Osteocyte (in vitro differentiated cells): Measurements from ENCODE around the gene CEP135. TPM values are rescaled to one million over a fixed set of nuclear protein-coding genes. Genes with fewer than 3 reads are reported as not detected.

Experiments used
- DNase-seq: peaks from one replicate; pipeline ENCODE4 v3.0.0; 2021; ENCODE audit warnings: mixed read lengths; ENCODE audit not compliant: unreplicated experiment; ENCODE audit errors: extremely low spot score
- H3K27ac Mint-ChIP-seq: one replicate; pipeline ENCODE4 v1.8.0; 2021; ENCODE audit warnings: mild to moderate bottlenecking, mixed read lengths; ENCODE audit not compliant: unreplicated experiment
- H3K27me3 Mint-ChIP-seq: one replicate; pipeline ENCODE4 v1.8.0; 2021; ENCODE audit warnings: mixed read lengths; ENCODE audit not compliant: unreplicated experiment
- H3K36me3 Mint-ChIP-seq: one replicate; pipeline ENCODE4 v1.8.0; 2021; ENCODE audit warnings: mixed read lengths; ENCODE audit not compliant: unreplicated experiment
- H3K4me1 Mint-ChIP-seq: one replicate; pipeline ENCODE4 v1.8.0; 2021; ENCODE audit warnings: mixed read lengths; ENCODE audit not compliant: unreplicated experiment
- H3K4me3 Mint-ChIP-seq: one replicate; pipeline ENCODE4 v1.8.0; 2021; ENCODE audit warnings: mild to moderate bottlenecking, moderate library complexity, mixed read lengths; ENCODE audit not compliant: unreplicated experiment
- H3K9me3 Mint-ChIP-seq: one replicate; pipeline ENCODE4 v1.8.0; 2021; ENCODE audit warnings: mixed read lengths; ENCODE audit not compliant: unreplicated experiment
- CTCF ChIP-seq: fragments of 200-600 bp; sonication (generic); IDR thresholded peaks from 2 replicates; pipeline ENCODE4 v1.5.0; 2021; ENCODE audit warnings: antibody characterized with exemption, mild to moderate bottlenecking, moderate library complexity
- total RNA-seq: library from RNA; stranded (reverse); gene quantifications from 2 replicates; pipeline ENCODE4 v1.2.1, GENCODE V29; 2021

Gene CEP135
- total RNA-seq, 1 donor from 2014 or later: 11.8 TPM

- TF ChIP-seq CTCF: no peak
- H3K27ac Mint-ChIP-seq: no peak overlapping the region
- no peaks in the 10 kb centered on the region for H3K36me3 Mint-ChIP-seq
- no peak overlapping the region for H3K4me3 Mint-ChIP-seq
- peaks cover 5% of the 10 kb centered on the region for H3K27me3 Mint-ChIP-seq
- no peaks in the 10 kb centered on the region for H3K9me3 Mint-ChIP-seq
- DNase-seq: no peak
- H3K4me1 Mint-ChIP-seq: peaks cover 24% of the 10 kb centered on the region
Observed at GRCh38 chr4:56052966-56053365, 104.2 kb downstream of the CEP135 start.

- Mint-ChIP-seq H3K4me3 (no peak overlapping the region), H3K27me3 (no peaks in the 10 kb centered on the region), H3K4me1 (peaks cover 14% of the 10 kb centered on the region), H3K27ac (no peak overlapping the region), H3K9me3 (no peaks in the 10 kb centered on the region), H3K36me3 (no peaks in the 10 kb centered on the region)
- no peak for TF ChIP-seq CTCF
- DNase-seq: no peak
Observed at GRCh38 chr4:56055027-56055977, 106.6 kb downstream of the CEP135 start.

DNA sequence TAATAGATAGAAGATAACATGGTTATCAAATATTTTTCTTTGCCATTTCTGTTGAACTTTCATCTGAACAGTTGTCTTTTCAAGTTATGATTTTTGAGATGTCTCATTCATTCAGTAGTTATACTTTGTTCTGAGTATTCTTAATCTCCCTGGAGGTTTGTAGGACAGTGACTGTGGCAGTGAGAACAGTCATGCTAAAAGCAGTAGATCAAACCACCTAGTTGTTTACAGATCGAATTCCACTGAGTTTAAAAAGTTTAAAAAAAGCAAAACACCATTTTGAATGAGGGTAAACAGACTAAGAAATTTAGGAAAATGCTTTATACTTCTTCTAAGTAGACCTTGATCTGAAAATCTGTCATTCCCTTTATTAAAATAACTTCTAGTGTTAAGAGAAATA lies 107.2 kb downstream of the CEP135 start:
- Mint-ChIP-seq H3K4me3 (no peak overlapping the region), H3K27me3 (no peaks in the 10 kb centered on the region), H3K27ac (no peak overlapping the region), H3K4me1 (peaks cover 7% of the 10 kb centered on the region), H3K36me3 (no peaks in the 10 kb centered on the region), H3K9me3 (no peaks in the 10 kb centered on the region)
- no peak for TF ChIP-seq CTCF
- no peak for DNase-seq

DNA sequence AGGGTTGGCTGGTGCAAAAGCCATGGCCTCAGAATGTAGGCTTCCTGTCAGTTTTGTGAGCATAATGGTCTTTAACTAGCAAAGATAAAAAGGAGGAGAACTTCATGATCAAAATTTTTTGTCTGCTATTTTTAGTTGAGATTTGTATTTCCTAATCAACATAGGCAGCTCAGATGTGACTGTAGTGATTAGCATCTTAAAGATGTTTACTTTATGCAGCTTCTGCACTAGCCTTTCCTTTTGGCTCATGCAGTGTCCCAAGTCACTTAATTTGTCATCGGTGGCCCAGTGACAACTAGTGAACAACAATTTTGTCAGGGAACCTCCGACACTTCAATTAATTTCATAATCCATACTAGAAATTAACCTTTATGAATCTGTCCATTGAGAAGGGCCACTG lies 109.8 kb downstream of the CEP135 start:
- H3K4me3 Mint-ChIP-seq: no peak overlapping the region
- no peaks in the 10 kb centered on the region for H3K9me3 Mint-ChIP-seq
- no peak for DNase-seq
- peaks cover 6% of the 10 kb centered on the region for H3K4me1 Mint-ChIP-seq
- H3K36me3 Mint-ChIP-seq: no peaks in the 10 kb centered on the region
- TF ChIP-seq CTCF: no peak
- H3K27me3 Mint-ChIP-seq: no peaks in the 10 kb centered on the region
- H3K27ac Mint-ChIP-seq: no peak overlapping the region

GRCh38 chr4:56060036-56060435 lies 111.3 kb downstream of the CEP135 start:
- no peak for TF ChIP-seq CTCF
- H3K9me3 Mint-ChIP-seq: no peaks in the 10 kb centered on the region
- H3K27ac Mint-ChIP-seq: no peak overlapping the region
- no peak overlapping the region for H3K4me3 Mint-ChIP-seq
- no peak for DNase-seq
- no peaks in the 10 kb centered on the region for H3K36me3 Mint-ChIP-seq
- H3K4me1 Mint-ChIP-seq: peaks cover 6% of the 10 kb centered on the region
- no peaks in the 10 kb centered on the region for H3K27me3 Mint-ChIP-seq
